Mucosa of gallbladder (tissue), 1 donor: Measurements from ENCODE around the gene SMIM7. TPM values are rescaled to one million over a fixed set of nuclear protein-coding genes. Genes with fewer than 3 reads are reported as not detected.
"Not testable (repeated sequence)": the region's sequence is repeated elsewhere in the genome, so short reads cannot be mapped to it uniquely, and the experiment has no call there.

Source experiments
- DNase-seq: peaks from one replicate; pipeline ENCODE4 v3.0.0-alpha.2; 2020; ENCODE audit warnings: low spot score
- total RNA-seq: library from RNA; stranded (reverse); gene quantifications from one replicate; pipeline ENCODE4 v1.2.1, GENCODE V29; 2021
- donor health status: DM: no; HTN: no; CAD: no.

Gene SMIM7
- total RNA-seq, 1 donor from 2014 or later: 71.6 TPM

DNA sequence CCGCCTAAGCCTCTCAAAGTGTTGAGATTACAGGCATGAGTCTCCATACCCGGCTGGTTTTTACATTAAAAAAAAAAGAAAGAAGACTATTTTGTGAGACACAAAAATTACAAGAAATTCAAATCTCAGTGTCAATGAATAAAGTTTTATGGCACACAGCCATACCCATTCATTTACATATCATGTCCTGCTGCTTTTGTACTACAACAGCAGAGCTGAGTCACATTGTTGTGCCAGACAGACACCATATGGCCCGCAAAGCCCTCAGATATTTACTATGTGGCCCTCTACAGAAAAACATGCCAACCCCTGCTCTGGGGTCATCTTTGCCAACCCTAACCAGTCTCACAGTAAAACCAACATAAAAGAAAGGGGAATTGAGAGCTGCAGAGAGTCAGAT lies 5.3 kb downstream of the SMIM7 start:
- DNase-seq: no peak

DNA sequence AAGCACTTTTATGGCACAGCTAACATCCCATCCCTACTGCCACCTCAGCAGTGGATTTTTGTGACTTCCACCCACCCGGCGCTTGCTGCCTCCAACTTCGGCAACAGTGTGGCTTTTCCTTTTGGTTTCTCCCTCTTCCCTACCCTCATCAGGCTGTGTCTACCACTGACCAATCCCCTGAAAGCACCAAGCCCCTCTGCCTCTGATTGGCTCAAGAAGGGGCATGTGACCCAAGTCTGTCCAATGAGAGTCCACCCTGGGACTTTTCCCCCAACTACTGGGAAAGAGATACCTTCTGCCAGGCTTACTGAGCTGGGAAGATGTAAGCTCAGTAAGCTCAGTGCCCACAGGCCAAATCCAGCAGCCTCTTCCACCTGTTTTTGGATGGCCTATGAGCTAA lies 5.8 kb downstream of the SMIM7 start:
- no peak for DNase-seq

DNA sequence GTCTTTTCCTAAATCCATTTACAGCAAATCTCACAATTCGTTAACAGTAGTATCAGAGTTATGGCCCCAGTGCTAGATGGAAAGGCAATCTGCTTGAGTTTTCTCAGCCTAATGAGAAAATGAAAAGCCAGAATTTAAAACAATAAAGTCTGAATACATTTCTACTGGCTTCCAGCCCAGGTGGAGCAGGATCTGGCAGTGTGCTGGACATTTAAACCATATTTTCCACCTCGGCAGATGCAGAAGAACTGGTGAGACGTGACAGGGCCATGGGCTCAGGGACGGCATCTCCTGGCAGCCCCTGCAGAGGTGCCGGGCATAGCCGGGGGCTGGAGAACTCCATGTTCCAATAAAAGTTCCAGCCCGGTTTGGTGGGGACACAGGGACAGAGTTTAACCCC lies 7.1 kb downstream of the SMIM7 start:
- DNase-seq: no peak

DNA sequence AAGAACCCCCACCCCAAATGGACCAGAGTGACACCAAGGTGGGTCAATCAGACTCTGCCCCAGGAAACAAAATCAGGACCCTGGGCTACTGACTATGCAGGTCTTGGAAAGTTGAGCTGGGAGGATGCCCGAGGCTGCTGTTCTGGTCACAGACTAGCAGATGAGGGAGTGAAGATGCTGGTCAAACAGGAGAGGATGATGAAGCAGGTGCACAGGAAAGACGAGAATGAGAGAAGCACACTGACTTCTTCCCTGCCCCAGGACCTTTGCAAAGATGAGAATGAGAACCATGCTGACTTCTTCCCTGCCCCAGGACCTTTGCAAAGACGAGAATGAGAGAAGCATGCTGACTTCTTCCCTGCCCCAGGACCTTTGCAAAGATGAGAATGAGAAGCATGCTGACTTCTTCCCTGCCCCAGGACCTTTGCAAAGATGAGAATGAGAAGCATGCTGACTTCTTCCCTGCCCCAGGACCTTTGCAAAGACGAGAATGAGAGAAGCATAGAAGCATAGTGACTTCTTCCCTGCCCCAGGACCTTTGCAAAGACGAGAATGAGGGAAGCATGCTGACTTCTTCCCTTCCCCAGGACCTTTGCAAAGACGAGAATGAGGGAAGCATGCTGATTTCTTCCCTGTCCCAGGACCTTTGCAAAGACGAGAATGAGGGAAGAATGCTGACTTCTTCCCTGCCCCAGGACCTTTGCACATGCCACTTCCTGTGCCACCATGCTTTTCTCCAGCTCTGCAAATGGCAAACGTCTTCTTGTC lies 8.3 kb downstream of the SMIM7 start:
- DNase-seq: not testable (repeated sequence)

DNA sequence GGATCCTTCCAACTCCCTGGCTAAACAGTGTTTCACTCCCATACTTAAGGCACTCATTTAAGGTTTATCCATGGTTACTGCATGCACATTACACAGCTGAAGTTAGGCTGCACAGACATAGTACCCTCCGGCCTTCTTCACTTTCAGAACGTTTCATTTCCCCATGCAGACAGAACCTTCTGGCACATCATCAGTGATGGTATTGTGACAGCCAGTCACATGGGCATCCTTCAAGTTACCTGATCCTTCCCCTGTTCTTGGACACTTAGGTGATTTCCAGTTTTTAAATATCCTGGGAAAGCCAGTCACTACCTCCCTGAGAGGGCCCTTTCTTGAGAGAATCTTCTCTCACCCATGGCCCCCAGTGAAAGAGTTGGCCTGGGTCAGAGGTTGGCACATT lies 9.1 kb downstream of the SMIM7 start:
- DNase-seq: no peak

DNA sequence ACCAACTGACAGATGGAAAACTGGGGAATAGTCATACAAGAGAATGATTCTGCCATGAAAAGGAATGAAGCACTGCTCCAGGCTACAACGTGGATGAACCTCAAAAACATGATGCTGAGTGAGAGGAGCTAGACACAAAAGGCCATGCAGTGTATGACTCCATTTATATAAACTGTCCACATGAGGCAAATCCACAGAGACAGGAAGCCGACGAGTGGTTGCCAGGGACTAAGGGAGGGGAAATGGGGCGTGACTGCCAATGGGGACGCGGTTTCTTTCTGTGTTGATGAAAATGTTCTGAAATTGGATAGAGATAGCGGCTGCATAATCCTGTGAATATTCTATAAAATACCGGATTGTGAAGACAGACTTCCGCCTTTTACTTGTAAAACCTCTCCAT lies 10.2 kb downstream of the SMIM7 start:
- no peak for DNase-seq

DNA sequence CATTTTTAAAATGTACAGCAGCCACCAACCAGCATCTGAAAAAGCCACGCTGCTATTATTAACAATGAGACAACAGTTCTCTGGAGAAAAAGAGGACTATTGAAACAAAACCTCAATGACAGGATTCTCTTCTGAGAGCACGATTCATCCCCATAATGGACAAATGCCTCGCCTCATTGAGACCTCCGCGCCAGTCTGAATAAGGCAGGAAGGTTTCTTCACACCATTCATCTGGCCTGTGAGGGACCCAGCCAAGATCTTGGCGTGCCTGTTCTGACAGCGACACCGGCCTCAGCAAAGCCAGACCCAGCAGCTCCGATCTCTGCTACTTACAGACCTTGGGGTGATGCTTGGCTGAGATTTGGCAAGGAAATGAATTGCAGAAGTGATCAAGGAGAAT lies 14.8 kb downstream of the SMIM7 start:
- no peak for DNase-seq

DNA sequence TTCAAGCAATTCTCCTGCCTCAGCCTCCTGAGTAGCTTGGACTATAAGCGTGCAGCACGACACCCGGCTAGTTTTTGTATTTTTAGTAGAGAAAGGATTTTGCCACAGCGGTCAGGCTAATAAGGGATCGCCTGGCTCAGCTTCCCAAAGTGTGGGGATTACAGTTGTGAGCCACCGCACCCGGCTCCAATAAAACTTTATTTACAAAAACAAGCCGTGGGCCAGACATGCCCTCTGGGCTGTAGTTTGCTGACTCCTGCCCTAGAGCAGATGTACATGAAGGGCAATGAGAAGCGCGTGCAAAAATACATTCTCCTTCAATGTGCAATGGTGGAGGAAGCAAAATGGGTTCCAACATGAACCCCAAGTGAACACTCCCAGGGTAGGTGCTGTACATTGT lies 18.2 kb downstream of the SMIM7 start:
- no peak for DNase-seq

DNA sequence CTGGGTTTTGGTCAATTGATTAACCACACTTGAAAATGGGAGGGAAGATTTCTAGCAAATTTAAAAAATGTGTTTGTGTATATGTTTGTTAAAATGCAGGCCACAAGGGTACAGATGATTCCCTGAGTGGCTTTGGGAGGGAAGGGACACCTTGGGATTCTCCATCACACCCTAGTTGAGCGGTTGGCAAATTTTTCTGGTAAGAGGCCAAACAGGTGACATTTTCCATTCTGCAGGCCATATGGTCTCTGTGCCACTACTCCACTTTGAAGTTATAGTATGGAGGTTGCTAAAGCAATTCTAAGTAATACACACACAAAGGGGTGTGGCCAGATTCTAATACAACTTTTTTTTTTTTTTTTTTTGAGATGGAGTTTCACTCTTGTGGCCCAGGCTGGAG lies 19.0 kb downstream of the SMIM7 start:
- DNase-seq: no peak

DNA sequence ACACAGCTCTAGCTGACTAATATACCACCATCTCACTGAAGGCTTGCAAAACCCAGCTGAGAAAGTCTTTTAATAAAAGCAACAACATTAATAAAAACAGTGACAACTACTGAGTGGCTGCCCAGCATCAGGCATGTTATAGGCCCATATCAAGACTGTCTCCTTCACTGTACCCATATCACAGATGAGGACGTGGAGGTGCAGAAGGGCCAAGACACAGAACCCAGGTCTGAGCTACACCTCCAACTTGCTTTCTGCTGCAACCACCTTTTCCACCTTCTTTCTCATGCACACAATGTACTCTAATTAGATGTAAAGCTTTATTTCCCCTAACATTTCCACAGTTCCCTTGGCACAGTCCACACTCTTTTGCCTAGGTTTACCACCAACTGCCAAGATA lies 21.3 kb downstream of the SMIM7 start:
- DNase-seq: no peak

DNA sequence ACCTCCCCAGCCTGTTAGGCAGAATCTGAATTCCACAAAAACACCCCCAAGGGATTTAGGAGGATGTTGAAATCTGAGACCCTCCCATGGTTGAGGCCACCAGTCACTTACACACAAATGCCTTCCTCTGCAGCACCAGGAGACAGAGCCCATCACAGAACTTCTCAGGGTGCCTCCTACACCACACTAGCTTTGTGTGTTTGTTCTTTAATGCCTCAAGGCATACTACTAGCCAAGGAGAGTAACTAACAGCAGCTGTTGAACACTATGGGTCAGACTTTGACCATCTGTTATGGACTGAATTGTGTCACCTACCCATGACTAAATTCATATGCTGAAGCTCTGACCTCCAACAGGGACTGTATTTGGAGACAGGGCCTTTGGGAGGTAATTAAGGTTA lies 22.4 kb downstream of the SMIM7 start:
- no peak for DNase-seq

DNA sequence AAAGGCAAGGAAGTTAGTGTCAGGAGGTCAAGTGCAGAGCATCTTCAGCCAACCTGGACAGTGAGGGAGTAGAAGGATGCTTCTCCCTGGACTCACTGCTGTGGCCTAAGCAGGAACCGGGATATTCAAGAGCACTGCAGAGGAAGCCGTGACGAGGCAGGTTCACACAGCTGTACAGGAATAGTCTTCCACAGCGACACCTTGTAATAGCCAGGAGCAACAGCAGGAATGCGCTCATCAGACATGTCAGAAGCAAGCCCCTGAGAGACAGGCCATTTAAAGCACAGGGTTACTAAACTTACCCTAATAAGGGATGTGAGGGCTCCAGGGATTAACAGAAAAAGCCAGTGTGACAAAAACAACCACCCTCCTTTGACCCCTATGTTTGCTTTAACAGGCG lies 28.5 kb downstream of the SMIM7 start:
- no peak for DNase-seq

DNA sequence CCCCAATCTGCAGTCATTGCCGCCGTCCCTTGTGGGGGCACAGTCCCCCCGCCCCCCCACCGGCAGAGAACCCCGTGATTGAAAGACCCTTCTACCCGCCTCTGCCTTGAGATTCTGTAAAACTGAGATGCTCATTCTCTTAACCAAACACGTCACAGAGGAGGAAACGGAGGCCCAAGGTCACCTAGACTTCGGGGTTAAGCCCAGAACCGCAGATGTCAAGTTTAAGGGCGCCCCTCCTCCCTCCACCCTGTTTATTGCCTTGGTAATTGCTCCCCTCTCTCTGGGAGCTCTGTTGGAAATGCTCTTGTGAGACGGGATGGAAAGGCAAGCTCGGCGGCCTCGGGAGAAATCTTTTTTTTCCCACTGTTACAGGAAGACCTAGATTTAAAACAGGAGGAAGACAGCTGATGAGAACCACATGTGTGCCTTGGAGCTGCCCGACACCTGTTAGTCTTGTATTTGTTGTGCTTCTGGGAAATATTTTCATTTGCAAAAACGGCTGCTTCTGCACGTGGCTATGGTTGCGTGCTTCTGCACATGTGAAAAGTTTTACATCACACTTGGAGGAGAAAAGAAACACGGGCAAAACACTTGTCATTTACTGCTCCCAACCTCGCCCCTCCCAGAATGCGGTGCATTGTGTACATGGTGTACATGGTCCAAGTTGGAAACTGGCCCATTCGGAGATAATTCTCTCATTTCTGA lies 30.8 kb downstream of the SMIM7 start:
- DNase-seq: peak; percentile 59

DNA sequence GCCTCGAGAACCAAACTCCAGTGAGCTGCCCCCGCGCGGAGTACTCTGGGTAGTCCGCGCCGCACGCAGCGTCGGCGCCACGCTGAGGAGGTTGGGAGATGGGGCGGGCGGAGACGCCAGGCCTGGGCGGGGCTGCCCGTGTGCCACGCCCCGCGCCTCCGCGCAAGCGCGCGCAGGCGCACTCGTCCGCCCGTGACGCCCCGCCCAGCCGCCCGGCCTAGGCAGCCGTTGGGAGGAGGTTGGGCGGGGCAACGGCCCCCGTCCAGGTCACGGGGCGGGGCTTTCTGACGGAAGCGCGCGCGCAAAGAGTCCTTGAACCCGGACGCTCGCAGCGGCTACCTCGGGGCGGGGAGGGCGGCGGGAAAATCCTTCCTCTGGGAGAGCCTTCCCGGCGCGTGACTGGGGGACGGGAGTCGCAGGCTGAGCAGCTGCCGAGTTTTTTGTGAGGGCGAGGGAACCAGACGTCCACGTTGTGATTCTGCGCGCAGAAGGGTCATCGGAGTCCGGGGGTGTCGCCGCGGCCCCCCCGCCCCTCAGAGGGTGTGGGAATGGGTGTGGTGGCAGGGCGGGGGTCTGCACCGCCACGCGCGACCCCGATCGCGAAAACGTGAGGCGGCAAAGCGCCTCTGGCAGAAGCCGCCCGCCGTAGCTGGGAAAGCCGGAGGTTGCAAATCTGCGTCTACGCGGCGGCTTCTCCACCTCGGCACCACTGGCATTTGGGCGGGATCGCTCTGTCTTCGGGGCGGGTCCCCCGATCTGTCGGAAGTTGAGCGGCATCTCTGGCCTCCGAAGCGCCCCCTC lies 31.6 kb downstream of the SMIM7 start, which contains the start of gene MED26:
TSS of gene MED26 (minus strand) at position 22 of the 801 bp plus-strand sequence. CDS start 261 bp downstream, outside the sequence.
- DNase-seq: peak; percentile 96

DNA sequence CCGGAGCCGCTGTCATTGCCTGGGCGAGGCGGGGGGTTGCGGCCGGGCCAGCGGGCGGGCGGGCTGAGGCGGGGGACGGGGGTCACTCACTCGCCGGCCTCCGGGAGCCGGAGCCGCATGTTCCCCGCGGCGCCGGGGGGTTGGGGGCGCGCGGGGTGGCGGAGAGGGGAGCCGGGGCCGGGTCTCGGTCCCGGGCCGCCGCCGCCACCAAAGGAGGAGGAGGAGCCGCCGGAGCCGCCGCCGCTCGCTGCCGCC lies 32.1 kb downstream of the SMIM7 start:
- DNase-seq: no peak

DNA sequence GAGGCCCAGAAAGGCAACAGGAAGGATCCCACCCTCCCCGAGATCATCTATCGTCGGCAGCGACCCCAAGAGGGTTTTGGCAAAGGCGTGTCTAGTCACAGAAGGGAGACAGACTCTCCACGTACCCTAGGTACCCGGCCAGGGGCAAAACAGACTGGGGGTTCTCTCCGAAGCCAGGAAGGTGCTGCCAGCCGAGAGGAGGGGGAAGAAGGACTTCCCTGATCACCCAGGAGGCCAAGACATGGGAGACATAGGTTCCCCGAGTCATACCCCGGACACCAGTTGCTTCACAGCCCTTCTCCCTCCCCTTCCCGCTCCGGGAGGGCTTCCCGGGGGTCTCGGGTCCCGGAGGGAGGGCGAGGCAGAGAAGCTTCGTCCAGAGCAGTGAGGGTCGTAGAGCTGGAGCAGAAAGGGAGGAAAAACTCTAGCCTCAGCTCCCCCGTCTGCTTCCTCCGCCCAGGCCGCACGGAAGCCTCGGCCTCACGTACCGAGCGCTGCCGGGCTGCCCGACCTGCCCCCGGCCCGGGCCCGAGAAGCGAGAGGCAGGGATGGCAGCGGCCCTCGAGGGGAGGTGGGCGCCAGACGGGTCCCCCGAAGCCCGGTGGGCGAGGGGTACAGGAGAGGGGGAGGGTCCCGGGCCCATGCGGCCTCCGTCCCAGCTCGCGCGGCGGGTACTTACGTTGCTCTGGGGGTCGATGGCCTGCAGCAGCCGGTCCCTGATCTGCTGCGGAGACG lies 32.6 kb downstream of the SMIM7 start:
- no peak for DNase-seq

DNA sequence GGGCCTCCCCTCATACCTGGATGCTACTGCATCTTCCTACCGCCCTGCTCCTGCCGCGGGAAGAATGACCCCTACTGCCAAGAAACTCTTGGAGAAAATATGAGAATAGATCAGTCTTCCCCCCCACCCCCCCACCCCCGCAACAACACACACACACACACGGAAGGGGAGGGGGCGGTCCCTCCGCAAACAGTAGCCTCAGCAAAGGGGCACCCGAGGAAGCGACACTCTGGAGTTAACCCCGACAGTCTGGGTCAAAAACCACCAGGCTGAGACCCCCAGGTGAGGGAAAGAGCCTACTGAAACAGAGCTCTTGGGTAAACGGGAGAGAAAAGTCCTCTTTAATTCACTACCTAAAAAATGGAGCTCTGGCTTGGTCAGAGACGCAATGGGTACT lies 33.1 kb downstream of the SMIM7 start:
- DNase-seq: no peak

DNA sequence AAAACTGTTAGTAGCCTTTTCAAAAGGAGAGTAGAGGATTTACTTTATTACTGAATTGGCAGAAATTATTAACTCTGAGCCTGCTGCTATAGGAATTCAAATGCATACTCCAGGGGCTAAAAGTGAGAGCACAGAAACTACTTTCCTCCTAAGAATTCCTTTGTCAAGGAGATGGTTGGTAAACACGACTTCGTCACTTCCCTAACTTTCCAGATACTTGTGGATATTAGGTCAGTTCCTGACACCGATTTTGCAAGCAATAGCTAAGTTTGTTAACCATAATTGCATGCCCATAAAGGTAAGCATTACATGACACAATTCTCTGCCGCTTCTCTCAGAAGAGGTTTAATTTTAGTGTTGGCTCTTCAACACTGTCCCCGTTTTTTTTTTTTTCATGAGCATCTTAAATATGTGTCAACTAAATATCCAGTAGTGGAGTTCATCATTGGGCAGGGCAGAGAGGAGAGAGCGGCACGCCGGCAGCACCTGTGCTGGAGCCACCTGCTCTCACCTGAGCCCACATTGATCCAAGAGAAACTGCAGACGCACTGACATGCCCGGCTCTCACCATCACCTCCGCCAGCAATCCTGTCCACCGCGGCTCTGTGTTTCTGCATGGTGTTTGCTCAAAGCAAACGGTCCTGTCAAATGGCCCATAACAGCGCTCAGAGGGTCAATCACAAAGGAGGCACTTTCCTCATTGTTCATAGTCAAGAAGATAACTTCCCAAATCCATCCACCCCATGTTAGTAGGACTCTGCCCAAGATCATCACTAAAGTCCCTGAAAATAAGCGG lies 34.6 kb downstream of the SMIM7 start:
- DNase-seq: no peak

DNA sequence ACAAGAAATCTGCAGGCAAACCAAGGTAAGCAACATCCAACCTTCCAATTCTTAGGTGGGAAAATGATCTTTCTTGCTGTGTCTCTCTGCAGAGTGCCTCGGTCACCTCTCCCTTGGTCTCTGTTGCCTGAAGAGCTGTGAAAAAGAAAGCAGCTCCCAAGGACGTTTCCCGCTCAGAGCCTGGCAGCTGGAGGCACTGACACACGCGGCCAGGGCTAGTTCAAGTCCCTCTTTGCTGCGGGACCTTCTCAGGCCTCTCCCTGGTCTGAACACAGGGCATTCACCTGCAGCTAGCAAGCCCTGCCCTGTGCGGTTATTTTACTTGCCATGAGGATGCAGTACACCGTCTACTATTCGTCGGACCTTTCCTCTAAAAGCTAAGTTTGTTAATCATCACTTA lies 35.7 kb downstream of the SMIM7 start:
- no peak for DNase-seq

DNA sequence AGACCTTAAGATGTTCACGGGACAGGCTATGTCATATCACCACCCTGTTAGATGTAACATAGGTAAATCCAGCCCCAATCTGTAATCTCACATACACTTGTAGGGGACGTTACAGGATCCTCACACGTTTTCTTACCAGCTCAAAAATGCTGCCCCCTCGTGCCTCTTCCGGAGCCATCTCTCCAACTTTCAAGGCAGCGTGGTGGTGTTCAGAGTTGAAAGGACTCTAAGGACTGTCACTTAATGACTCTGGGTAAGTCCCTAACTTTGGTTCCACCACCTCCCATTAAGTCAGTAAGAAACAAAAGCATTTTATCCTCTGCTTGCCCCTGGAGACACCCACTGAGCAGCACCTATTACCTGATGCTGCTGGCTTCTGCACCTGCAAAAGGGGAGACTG lies 36.4 kb downstream of the SMIM7 start:
- DNase-seq: no peak

DNA sequence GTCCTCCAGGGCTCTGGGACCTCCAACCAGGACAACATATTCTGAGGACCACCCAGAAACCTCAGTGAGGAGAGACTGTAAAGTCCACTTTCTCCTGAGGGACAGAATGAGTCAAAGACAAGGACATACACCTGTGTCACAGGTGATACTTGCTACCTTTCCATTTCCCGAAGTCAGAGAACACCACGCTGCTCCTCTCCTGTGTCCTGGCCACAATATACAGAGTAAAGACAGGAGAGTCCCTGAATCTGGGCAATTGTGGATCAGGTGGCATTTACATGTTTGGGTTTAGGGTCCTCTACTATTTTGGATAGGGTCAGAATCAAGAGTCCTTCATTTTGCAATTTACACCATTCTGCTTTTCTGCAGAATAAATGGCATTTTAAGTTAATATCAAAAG lies 36.9 kb downstream of the SMIM7 start:
- no peak for DNase-seq
